Stomach (tissue), 9 donors: ENCODE data around the gene SLC34A3. TPM values are rescaled to one million over a fixed set of nuclear protein-coding genes. Genes with fewer than 3 reads are reported as not detected.

ENCODE experiments used
- DNase-seq, 2 donors: peaks; one replicate each; pipeline versions ENCODE4 v3.0.0 to v3.0.0-alpha.2; 2013 to 2019
- H3K27ac ChIP-seq, 5 donors: fragments of 200-600 bp in 4 of 5; sonication (generic) in 4 of 5; one replicate each; pipeline ENCODE4 v1.5.1; 2013 to 2019; ENCODE audit warnings: mild to moderate bottlenecking in 1 of 5, moderate library complexity in 1 of 5
- H3K27me3 ChIP-seq, 3 donors: fragments of 200-600 bp; sonication (generic); one replicate each; pipeline ENCODE4 v1.5.1; 2017 to 2019; ENCODE audit warnings: mixed run types in 1 of 3
- H3K36me3 ChIP-seq, 4 donors: fragments of 200-600 bp; sonication (generic); 1 replicate in 3 of 4; 2 replicates in 1 of 4; pipeline ENCODE4 v1.5.1; 2016 to 2019
- H3K4me1 ChIP-seq, 4 donors: fragments of 200-600 bp; sonication (generic); one replicate each; pipeline ENCODE4 v1.5.1; 2016 to 2019
- H3K4me3 ChIP-seq, 4 donors: fragments of 200-600 bp; sonication (generic) in 3 of 4; one replicate each; pipeline ENCODE4 v1.5.1; 2016 to 2019; ENCODE audit warnings: mild to moderate bottlenecking in 1 of 4
- H3K9me3 ChIP-seq, 4 donors: fragments of 200-600 bp; sonication (generic); one replicate each; pipeline ENCODE4 v1.5.1; 2016 to 2019
- CTCF ChIP-seq, 7 experiments: fragments of 450-650 bp in 4 of 7; fragments of 200-600 bp in 3 of 7; sonication (generic) in 3 of 7; IDR thresholded peaks; one replicate each; pipeline ENCODE4 v1.5.1; 2016 to 2019; ENCODE audit warnings: antibody characterized with exemption in 7 of 7, control low read depth in 2 of 7, mild to moderate bottlenecking in 1 of 7
- EP300 ChIP-seq: sonication (generic); formaldehyde crosslinking; IDR thresholded peaks from one replicate; pipeline ENCODE4 v1.6.1; 2017; ENCODE audit warnings: antibody characterized with exemption
- POLR2A ChIP-seq, 4 donors: fragments of 450-650 bp; IDR thresholded peaks; one replicate each; pipeline ENCODE4 v1.6.1; 2016; ENCODE audit warnings: antibody characterized with exemption in 4 of 4, control low read depth in 2 of 4, mild to moderate bottlenecking in 1 of 4, moderate library complexity in 1 of 4
- POLR2AphosphoS5 ChIP-seq, 3 donors: sonication (generic); formaldehyde crosslinking; IDR thresholded peaks; one replicate each; pipeline ENCODE4 v1.6.1; 2016; ENCODE audit warnings: antibody characterized with exemption in 3 of 3
- WGBS, 5 donors: extraction: QIAGEN DNeasy Blood & Tissue Kit in 3 of 5; methylation state at CpG; one replicate each; pipeline versions ENCODE4 v1.1.5 to v1.1.7; 2013 to 2018; 5-methylcytosine and 5-hydroxymethylcytosine counted together
- intact Hi-C: fragments of 100-400 bp; cut with DNase I; formaldehyde crosslinking; loops from one replicate; pipeline ENCODE4 v1.15.1; 2023; ENCODE audit warnings: low total_unique reads
- polyA plus RNA-seq, 3 donors: library from polyadenylated mRNA; stranded (reverse); fragments of 200-250 nt; gene quantifications; one replicate each; pipeline ENCODE4 v1.2.3, GENCODE V29; 2013
- total RNA-seq, 5 donors: library from RNA; depleted of rRNA; stranded (reverse); fragments of >200 nt; gene quantifications; one replicate each; pipeline versions ENCODE4 v1.1.0 to v1.2.3, GENCODE V29; 2014 to 2016
- donor health status: healthy with polysubstance abuse.
- donor health status: Bipolar disorder and iron deficiency.
- donor health status: healthy.

The SLC34A3 gene
- total and polyA plus RNA-seq, 8 donors = 0.18 to 0.53 TPM; not detected in 6

GRCh38 chr9:137278721-137279711, 48.3 kb downstream of the SLC34A3 start:
- peaks cover 21 to 54% (median 40%) of the 10 kb centered on the region in 4 donors for H3K36me3 ChIP-seq
- DNase-seq = peak in 1 of 2 donors; percentile 40
- H3K27ac ChIP-seq = peak overlapping the region; percentile 88 to 95 (median 95)
- H3K4me1 ChIP-seq = peaks cover 60 to 83% (median 72%) of the 10 kb centered on the region in 4 donors
- peak overlapping the region; percentile 47 to 66 (median 56) for H3K4me3 ChIP-seq
- intact Hi-C loops = no loop called here
- 77 to 92% (median 80%) methylated on average over 34 to 139 of the region's 139 CpGs for WGBS, 5 donors
- TF ChIP-seq POLR2AphosphoS5 (IDR thresholded peaks at IDR 0.05) (no peak), POLR2A (IDR thresholded peaks at IDR 0.05) (no peak), EP300 (no peak), CTCF (IDR thresholded peaks at IDR 0.05) (no peak)
- H3K27me3 ChIP-seq = peaks cover 0 to 58% (median 0%) of the 10 kb centered on the region in 3 donors
- no peaks in the 10 kb centered on the region for H3K9me3 ChIP-seq

- Histone ChIP-seq H3K27me3 (peaks cover 0 to 58% (median 0%) of the 10 kb centered on the region in 3 donors), H3K4me1 (peaks cover 54 to 74% (median 63%) of the 10 kb centered on the region in 4 donors), H3K4me3 (peak overlapping the region in 2 of 4 donors; percentile 31 to 53), H3K36me3 (peaks cover 21 to 57% (median 39%) of the 10 kb centered on the region in 4 donors), H3K9me3 (no peaks in the 10 kb centered on the region), H3K27ac (no peak overlapping the region)
- intact Hi-C loops = no loop called here
- peak in 1 of 2 donors; percentile 21 for DNase-seq
- TF ChIP-seq POLR2A (IDR thresholded peaks at IDR 0.05) (no peak), CTCF (IDR thresholded peaks at IDR 0.05) (no peak), EP300 (no peak), POLR2AphosphoS5 (IDR thresholded peaks at IDR 0.05) (no peak)
- WGBS, 5 donors = 85 to 93% (median 89%) methylated on average over 18 to 41 of the region's 41 CpGs
Measured at GRCh38 chr9:137279741-137280473, 49.2 kb downstream of the SLC34A3 start.

GRCh38 chr9:137280474-137281344, 50.0 kb downstream of the SLC34A3 start:
- H3K9me3 ChIP-seq = no peaks in the 10 kb centered on the region
- H3K4me3 ChIP-seq = peak overlapping the region in 2 of 4 donors; percentile 18 to 31
- H3K27me3 ChIP-seq = peaks cover 0 to 58% (median 0%) of the 10 kb centered on the region in 3 donors
- H3K36me3 ChIP-seq = peaks cover 21 to 57% (median 39%) of the 10 kb centered on the region in 4 donors
- H3K4me1 ChIP-seq = peaks cover 47 to 66% (median 55%) of the 10 kb centered on the region in 4 donors
- 40 to 81% (median 51%) methylated on average over 33 to 85 of the region's 85 CpGs for WGBS, 5 donors
- DNase-seq = peak in 1 of 2 donors; percentile 70
- TF ChIP-seq POLR2A (IDR thresholded peaks at IDR 0.05) (no peak), CTCF (IDR thresholded peaks at IDR 0.05) (peak in 1 of 7 experiments; percentile 21)
- intact Hi-C loops = no loop called here
- H3K27ac ChIP-seq = peak overlapping the region in 1 of 5 donors; percentile 0
